GM12892 (cell line): ENCODE data around the gene GOLGA6B. TPM values are rescaled to one million over a fixed set of nuclear protein-coding genes. Genes with fewer than 3 reads are reported as not detected.
"Not testable (repeated sequence)": the region's sequence is repeated elsewhere in the genome, so short reads cannot be mapped to it uniquely, and the experiment has no call there.

Experiments used
- DNase-seq: peaks from one replicate; pipeline ENCODE4 v3.0.0; 2011; ENCODE audit not compliant: insufficient read length
- FAIRE-seq: peaks from 2 replicates; lab custom pipeline; 2011; peaks lifted over from hg19 to GRCh38; lab: Jason Lieb, UNC
- POLR2A ChIP-seq: IDR thresholded peaks from 2 replicates; pipeline ENCODE4 v1.6.1; 2011; ENCODE audit warnings: low read depth, low read length, control low read depth
- POLR2AphosphoS5 ChIP-seq: IDR thresholded peaks from 2 replicates; pipeline ENCODE4 v1.6.1; 2011; ENCODE audit warnings: low read depth, low read length, control low read depth
- TAF1 ChIP-seq: IDR thresholded peaks from 2 replicates; pipeline ENCODE4 v1.6.1; 2011; ENCODE audit warnings: low read depth, mild to moderate bottlenecking, control low read depth, low read length, borderline replicate concordance
- polyA plus RNA-seq: library from polyadenylated mRNA; unstranded; fragments of >200 nt; gene quantifications from one replicate; pipeline ENCODE4 v1.2.1, GENCODE V29; 2012; ENCODE audit warnings: missing spikeins, inconsistent platforms; ENCODE audit not compliant: missing spikeins

The GOLGA6B gene
- polyA plus RNA-seq, result not detected

- DNase-seq, FAIRE-seq: not testable (repeated sequence)
Measured at GRCh38 chr15:72654397-72654796, at the start of gene GOLGA6B. GOLGA6B (plus strand) TSS chr15:72654697; CDS start chr15:72654738, 41 bp downstream.

GRCh38 chr15:72604794-72605193 lies 49.7 kb upstream of the GOLGA6B start:
- TF ChIP-seq TAF1 (no peak), POLR2AphosphoS5 (no peak), POLR2A (no peak)
- no peak for FAIRE-seq
- DNase-seq, result no peak

GRCh38 chr15:72608084-72608483 lies 46.4 kb upstream of the GOLGA6B start:
- not testable (repeated sequence) for DNase-seq, FAIRE-seq

- FAIRE-seq (no peak), DNase-seq (no peak)
- TF ChIP-seq POLR2A (no peak), POLR2AphosphoS5 (no peak), TAF1 (no peak)
Measured at GRCh38 chr15:72609862-72610261, 44.6 kb upstream of the GOLGA6B start.

GRCh38 chr15:72612324-72612723 lies 42.2 kb upstream of the GOLGA6B start:
- FAIRE-seq, DNase-seq: not testable (repeated sequence)

- FAIRE-seq (no peak), DNase-seq (no peak)
- TF ChIP-seq POLR2AphosphoS5 (no peak), TAF1 (no peak), POLR2A (no peak)
Measured at GRCh38 chr15:72614810-72615532, 39.5 kb upstream of the GOLGA6B start.

GRCh38 chr15:72615533-72616233 lies 38.8 kb upstream of the GOLGA6B start:
- not testable (repeated sequence) for DNase-seq, FAIRE-seq

GRCh38 chr15:72616491-72617210 lies 37.8 kb upstream of the GOLGA6B start:
- FAIRE-seq (no peak), DNase-seq (no peak)
- no peak for TF ChIP-seq POLR2A
- no peak for TF ChIP-seq TAF1
- no peak for TF ChIP-seq POLR2AphosphoS5

- FAIRE-seq, DNase-seq: not testable (repeated sequence)
Measured at GRCh38 chr15:72623854-72624253, 30.6 kb upstream of the GOLGA6B start.

GRCh38 chr15:72626153-72626552 lies 28.3 kb upstream of the GOLGA6B start:
- not testable (repeated sequence) for DNase-seq

GRCh38 chr15:72628249-72629067 lies 26.0 kb upstream of the GOLGA6B start:
- not testable (repeated sequence) for FAIRE-seq, DNase-seq

More at GRCh38 chr15:72626153-72626552, 28.3 kb upstream of the GOLGA6B start:
- FAIRE-seq, result not testable (repeated sequence)

GRCh38 chr15:72629068-72629570 lies 25.4 kb upstream of the GOLGA6B start:
- FAIRE-seq, DNase-seq: not testable (repeated sequence)

GRCh38 chr15:72636519-72637282 lies 17.8 kb upstream of the GOLGA6B start:
- DNase-seq, result not testable (repeated sequence)

GRCh38 chr15:72639759-72640483 lies 14.6 kb upstream of the GOLGA6B start:
- not testable (repeated sequence) for DNase-seq, FAIRE-seq

More at GRCh38 chr15:72636519-72637282, 17.8 kb upstream of the GOLGA6B start:
- FAIRE-seq, result peak; percentile 74

GRCh38 chr15:72642271-72642670 lies 12.2 kb upstream of the GOLGA6B start:
- not testable (repeated sequence) for DNase-seq, FAIRE-seq

- not testable (repeated sequence) for DNase-seq, FAIRE-seq
Measured at GRCh38 chr15:72648631-72649253, 5.8 kb upstream of the GOLGA6B start.
